EH (cell line): ENCODE data around the gene CEP19.
A peak's percentile ranks its signal among the peaks of the same experiment; 100 is the strongest.

Experiments used
- DNase-seq: peaks from one replicate; pipeline ENCODE4 v3.0.0-alpha.2; 2015; ENCODE audit warnings: low read depth

Gene CEP19

DNA sequence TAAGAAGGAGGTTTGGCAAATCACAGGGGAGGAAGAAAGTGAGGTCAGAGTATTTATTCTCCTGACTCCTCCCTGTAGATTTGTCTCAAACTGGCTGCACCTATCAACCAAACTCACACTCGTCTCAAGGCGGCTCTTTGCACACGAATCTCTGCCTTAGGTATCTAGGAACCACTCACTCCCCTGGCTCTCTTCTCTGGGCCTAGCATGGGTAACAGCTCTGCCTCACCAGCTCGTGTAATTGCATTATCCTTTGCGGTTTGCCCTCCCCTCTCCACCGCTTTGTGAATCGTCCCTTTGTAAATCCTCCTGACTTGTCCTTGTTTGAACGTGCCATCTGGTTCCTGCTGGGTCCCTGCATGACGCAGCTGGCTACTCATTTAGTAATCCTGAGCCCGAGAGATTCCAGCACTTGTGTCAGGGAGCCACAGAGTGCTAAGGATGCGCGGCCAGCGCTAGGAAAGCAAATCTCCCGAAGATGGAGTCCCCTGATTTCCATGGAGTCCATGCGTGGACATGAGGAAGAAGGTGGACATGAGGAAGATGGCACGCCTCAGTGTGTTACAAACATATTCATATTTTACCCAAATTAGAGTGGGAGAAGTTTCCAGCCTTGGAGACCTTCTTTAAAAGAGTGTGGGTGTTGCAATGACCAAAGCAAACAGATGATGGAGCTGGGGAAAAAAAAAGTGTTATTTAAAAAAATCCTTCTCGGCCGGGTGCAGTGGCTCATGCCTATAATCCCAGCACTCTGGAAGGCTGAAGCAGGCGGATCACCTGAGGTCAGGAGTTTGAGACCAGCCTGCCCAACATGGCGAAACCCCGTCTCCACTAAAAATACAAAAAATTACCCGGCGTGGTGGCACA lies 45.8 kb downstream of the CEP19 start:
- peak; percentile 74 for DNase-seq

DNA sequence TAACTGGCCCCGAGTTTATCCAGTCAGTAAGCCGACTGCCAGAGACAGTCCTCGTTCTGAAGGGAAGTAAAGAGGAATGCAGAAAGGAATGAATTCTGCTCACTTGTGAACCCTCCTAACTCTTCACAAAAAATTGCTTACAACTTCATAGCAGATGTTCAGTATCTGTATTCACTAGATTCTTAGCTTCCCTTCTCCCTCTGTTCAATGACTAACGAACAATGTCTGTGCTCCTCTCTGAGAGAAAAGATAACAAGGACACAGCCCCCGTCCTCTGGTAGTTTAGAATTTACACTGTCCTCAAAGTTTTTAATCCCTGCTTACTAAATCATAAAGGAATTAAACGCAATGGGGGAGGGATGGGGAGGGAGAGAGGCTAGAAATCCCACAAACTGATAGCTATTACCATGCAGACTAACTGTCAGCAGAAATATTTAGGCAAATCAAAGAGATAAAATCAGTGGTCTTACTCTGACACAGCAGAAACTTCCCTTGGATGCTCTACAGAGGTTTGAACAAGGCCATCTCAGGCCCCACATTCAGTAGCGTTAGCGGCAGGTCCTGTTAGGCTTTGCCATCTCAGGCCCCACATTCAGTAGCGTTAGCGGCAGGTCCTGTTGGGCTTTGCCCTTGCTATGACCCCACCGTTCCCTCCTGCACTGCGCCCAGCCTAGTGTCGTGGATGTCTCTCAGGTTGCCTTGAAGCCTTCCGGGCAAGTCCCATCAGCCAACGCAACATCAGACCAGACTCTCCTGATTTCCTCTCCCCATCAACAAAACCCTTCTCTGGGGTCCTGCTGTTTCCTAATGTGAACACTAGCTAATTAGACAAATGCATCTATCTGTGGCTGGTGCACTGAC lies 49.1 kb downstream of the CEP19 start:
- DNase-seq = peak; percentile 55

DNA sequence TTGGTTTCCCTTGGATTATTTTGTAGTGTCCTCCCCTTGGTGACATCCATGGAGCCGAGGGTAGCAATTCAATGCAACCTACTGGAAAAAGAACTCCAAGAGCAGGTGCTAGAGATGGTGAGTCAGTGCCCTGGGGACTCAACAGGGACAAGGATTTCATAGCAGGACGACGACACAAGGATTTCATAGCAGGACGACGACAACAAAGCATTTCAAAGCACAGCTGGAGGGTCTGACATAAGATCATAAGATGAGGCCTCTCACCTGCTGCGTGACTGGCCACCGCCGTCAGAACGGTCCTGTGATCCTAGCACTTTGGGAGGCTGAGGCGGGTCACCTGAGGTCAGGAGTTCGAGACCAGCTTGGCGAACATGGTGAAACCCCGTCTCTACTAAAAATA lies 50.0 kb downstream of the CEP19 start:
- DNase-seq = no peak

DNA sequence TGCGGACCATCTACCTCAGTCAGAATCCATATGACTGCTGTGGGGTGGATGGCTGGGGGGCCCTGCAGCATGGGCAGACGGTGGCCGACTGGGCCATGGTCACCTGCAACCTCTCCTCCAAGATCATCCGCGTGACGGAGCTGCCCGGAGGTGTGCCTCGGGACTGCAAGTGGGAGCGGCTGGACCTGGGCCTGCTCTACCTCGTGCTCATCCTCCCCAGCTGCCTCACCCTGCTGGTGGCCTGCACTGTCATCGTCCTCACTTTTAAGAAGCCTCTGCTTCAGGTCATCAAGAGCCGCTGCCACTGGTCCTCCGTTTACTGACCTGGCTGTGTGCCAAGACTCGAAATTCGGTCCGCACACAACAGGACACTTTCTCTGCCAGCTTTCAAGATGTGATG lies 50.6 kb downstream of the CEP19 start:
- no peak for DNase-seq

DNA sequence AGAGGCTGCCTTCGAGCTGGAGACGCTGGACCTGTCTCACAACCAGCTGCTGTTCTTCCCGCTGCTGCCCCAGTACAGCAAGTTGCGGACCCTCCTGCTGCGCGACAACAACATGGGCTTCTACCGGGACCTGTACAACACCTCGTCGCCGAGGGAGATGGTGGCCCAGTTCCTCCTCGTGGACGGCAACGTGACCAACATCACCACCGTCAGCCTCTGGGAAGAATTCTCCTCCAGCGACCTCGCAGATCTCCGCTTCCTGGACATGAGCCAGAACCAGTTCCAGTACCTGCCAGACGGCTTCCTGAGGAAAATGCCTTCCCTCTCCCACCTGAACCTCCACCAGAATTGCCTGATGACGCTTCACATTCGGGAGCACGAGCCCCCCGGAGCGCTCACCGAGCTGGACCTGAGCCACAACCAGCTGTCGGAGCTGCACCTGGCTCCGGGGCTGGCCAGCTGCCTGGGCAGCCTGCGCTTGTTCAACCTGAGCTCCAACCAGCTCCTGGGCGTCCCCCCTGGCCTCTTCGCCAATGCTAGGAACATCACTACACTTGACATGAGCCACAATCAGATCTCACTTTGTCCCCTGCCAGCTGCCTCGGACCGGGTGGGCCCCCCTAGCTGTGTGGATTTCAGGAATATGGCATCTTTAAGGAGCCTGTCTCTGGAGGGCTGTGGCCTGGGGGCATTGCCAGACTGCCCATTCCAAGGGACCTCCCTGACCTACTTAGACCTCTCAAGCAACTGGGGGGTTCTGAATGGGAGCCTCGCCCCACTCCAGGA lies 51.5 kb downstream of the CEP19 start:
- no peak for DNase-seq

DNA sequence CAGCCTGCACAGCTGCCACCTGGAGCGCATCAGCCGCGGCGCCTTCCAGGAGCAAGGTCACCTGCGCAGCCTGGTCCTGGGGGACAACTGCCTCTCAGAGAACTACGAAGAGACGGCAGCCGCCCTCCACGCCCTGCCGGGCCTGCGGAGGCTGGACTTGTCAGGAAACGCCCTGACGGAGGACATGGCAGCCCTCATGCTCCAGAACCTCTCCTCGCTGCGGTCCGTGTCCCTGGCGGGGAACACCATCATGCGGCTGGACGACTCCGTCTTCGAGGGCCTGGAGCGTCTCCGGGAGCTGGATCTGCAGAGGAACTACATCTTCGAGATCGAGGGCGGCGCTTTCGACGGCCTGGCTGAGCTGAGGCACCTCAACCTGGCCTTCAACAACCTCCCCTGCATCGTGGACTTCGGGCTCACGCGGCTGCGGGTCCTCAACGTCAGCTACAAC lies 52.1 kb downstream of the CEP19 start:
- no peak for DNase-seq
